ENCODE measurements around the gene TMEM107.

TMEM107 gene

DNA sequence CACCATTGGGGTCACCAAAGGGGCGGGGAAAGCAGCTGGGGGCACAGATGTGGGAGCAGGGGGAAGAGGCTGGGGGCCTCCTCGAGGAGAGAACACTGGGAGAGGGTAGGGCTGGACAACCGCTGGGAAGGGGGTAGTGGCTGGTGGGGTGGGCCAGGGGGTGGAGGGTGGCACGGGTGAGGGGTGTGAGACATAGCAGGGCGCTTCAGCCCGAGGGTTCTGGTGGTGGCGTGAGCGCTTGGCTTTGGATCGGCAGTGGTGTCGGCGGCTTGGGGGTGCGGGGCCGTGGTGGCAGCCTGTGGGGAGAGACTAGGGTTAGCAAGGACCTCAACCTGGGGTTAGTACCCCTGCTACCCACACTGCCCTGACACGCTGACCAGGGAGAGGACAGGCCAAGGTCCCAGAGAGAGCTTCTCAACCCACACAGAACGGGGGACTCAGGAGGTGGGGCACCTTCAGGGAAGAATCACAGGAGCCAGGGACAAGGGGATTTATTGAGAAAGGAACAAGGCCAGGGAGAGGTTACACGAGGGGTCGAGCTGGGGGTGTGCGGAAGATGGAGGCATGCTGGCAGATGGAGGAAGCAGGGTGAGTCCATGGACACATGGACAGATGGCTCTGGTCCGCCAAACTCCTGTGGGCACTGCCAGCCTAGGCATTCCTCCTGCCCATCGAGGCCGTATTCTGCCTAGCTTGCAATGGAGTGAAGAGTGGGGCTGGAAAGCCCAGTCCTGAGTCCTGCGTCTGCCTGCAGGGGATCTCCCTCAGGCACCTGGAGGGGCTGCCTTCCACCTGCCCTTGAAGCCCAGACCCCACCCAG lies 32.4 kb downstream of the TMEM107 start:
- Histone ChIP-seq H3K27me3 (ENCODE audit: insufficient read depth, low read length) (no peaks in the 10 kb centered on the region), H3K36me3 (ENCODE audit: insufficient read depth, low read depth, low read length) (peaks cover 72% of the 10 kb centered on the region), H3K4me3 (ENCODE audit: low read length) (no peak overlapping the region), H3K9me3 (ENCODE audit: insufficient read depth, low read depth, low read length) (no peaks in the 10 kb centered on the region), H3K27ac (ENCODE audit: low read length) (no peak overlapping the region), H3K9ac (ENCODE audit: low read depth, low read length) (no peak overlapping the region), H3K4me1 (ENCODE audit: insufficient read depth, low read length) (no peaks in the 10 kb centered on the region)

DNA sequence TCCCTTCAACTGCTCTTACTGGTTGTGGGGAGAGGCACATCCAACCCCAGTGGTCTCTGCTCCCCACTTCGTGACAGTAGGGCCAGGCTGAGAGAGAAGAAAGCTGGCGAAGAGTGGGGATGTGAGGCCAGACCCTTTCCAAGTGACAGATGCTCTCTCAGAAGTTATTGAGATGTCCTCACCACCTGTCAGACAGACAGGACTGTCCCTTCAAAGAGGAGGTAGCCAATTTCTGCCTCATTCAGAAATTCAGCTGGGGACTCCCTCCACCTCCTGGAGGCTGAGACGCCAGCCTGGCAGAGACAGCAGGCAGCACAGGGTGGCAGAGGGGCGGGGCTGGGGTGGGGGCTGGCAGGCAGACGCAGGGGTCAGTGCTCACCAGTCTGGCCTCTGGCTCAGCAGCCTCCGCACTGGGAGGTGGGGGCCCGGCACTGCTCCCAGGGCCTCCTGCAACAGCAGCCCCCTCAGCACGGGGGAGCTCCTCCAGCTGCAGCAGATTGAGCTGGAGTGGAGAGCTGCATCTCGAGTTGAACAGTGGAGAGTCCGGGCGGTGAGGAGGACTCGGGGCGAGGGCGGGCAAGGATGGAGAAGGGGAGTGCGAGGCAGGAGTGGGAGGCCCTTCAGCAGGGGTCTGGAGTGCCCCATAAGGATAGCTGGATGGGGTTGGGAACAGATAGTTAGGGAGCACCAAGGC lies 33.1 kb downstream of the TMEM107 start:
- no peak overlapping the region for H3K4me3 ChIP-seq (ENCODE audit: low read length)
- H3K9me3 ChIP-seq (ENCODE audit: insufficient read depth, low read depth, low read length) = no peaks in the 10 kb centered on the region
- no peaks in the 10 kb centered on the region for H3K4me1 ChIP-seq (ENCODE audit: insufficient read depth, low read length)
- H3K9ac ChIP-seq (ENCODE audit: low read depth, low read length) = no peak overlapping the region
- no peak overlapping the region for H3K27ac ChIP-seq (ENCODE audit: low read length)
- peaks cover 2% of the 10 kb centered on the region; the same call in 1 of the 2 replicates for H3K27me3 ChIP-seq (ENCODE audit: insufficient read depth, low read length)
- H3K36me3 ChIP-seq (ENCODE audit: insufficient read depth, low read depth, low read length) = peaks cover 65% of the 10 kb centered on the region

DNA sequence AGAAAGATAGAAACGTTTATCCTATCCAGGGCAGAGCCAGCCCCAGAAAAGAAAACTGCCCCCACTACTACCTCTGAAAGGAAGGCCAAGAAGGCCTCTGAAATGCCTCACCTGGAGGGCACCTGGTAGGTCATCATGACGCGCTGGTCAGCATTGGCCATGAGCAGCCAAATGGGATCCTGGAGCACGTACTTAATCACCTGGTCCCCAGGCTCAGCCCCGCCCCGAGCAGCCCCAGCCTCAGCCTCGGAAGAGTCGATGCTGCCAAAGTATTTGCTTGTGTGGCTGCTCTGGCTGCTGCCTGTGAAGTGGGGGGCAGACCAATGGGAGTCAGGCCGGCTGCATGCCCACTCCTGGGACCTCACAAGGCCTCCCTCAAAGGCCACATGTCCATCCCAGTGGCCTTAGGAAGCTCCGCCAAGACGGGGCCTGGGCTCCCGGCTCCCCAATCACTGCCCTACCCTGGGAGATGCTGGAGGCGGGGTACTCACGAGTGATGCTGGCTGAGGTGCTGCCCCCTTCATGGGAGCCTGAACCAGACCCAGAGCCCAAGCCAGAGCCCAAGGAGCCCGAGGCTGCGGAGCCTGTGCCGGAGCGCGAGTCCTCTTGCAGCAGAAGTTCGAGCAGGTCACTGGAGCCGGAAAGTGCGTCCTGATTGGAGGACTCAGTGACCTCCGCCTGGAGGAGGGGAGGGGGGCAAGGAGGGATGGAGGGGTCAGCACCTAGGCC lies 33.9 kb downstream of the TMEM107 start:
- Histone ChIP-seq H3K4me3 (ENCODE audit: low read length) (no peak overlapping the region), H3K27me3 (ENCODE audit: insufficient read depth, low read length) (peaks cover 9% of the 10 kb centered on the region), H3K36me3 (ENCODE audit: insufficient read depth, low read depth, low read length) (peaks cover 58% of the 10 kb centered on the region), H3K27ac (ENCODE audit: low read length) (no peak overlapping the region), H3K4me1 (ENCODE audit: insufficient read depth, low read length) (no peaks in the 10 kb centered on the region), H3K9me3 (ENCODE audit: insufficient read depth, low read depth, low read length) (no peaks in the 10 kb centered on the region), H3K9ac (ENCODE audit: low read depth, low read length) (no peak overlapping the region)

DNA sequence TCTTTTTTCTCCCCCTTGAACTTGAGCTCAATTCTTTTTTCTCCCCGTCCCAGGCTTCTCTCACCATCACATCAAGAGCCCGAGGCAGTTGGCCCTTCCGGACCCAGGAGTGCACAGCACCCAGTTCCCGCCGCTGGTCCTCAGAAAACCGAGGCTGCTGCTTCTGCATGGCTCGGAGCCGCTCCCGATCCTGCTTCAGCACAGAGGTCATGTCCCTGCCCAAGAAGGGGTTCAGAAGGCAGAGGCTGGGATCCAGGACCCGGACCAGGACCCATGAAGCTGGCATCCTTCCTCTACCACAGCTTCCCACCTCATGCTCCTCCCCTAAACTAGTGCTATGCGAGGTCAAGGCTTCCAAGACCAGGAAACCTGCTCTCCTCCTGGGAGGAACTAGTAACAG lies 34.4 kb downstream of the TMEM107 start:
- H3K4me1 ChIP-seq (ENCODE audit: insufficient read depth, low read length) = no peaks in the 10 kb centered on the region
- peaks cover 52% of the 10 kb centered on the region for H3K36me3 ChIP-seq (ENCODE audit: insufficient read depth, low read depth, low read length)
- no peak overlapping the region for H3K4me3 ChIP-seq (ENCODE audit: low read length)
- no peak overlapping the region for H3K9ac ChIP-seq (ENCODE audit: low read depth, low read length)
- H3K9me3 ChIP-seq (ENCODE audit: insufficient read depth, low read depth, low read length) = no peaks in the 10 kb centered on the region
- H3K27ac ChIP-seq (ENCODE audit: low read length) = no peak overlapping the region
- peaks cover 15% of the 10 kb centered on the region for H3K27me3 ChIP-seq (ENCODE audit: insufficient read depth, low read length)

DNA sequence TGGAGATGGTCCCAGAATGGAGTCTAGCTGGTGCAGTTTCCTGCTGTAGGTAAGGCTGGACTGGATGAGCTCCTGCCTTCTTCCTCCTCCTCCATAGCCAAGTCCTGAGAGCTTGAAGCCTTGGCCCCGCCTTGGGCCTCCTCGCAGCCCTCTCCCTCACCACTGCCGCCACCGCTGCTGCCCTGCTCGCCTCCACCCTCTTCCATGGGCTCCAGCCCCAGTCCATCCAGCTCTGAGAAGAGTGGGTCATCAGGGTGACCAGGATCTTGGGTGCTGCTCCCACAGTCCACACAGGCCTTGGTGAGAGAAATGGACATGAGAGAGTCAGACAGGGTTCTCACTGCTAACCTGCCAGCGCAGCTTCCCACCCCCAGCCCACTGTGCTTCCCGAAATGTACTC lies 35.1 kb downstream of the TMEM107 start:
- H3K9ac ChIP-seq (ENCODE audit: low read depth, low read length) = no peak overlapping the region
- no peak overlapping the region for H3K4me3 ChIP-seq (ENCODE audit: low read length)
- peaks cover 20% of the 10 kb centered on the region for H3K27me3 ChIP-seq (ENCODE audit: insufficient read depth, low read length)
- H3K9me3 ChIP-seq (ENCODE audit: insufficient read depth, low read depth, low read length) = no peaks in the 10 kb centered on the region
- no peak overlapping the region for H3K27ac ChIP-seq (ENCODE audit: low read length)
- peaks cover 45% of the 10 kb centered on the region for H3K36me3 ChIP-seq (ENCODE audit: insufficient read depth, low read depth, low read length)
- H3K4me1 ChIP-seq (ENCODE audit: insufficient read depth, low read length) = no peaks in the 10 kb centered on the region

DNA sequence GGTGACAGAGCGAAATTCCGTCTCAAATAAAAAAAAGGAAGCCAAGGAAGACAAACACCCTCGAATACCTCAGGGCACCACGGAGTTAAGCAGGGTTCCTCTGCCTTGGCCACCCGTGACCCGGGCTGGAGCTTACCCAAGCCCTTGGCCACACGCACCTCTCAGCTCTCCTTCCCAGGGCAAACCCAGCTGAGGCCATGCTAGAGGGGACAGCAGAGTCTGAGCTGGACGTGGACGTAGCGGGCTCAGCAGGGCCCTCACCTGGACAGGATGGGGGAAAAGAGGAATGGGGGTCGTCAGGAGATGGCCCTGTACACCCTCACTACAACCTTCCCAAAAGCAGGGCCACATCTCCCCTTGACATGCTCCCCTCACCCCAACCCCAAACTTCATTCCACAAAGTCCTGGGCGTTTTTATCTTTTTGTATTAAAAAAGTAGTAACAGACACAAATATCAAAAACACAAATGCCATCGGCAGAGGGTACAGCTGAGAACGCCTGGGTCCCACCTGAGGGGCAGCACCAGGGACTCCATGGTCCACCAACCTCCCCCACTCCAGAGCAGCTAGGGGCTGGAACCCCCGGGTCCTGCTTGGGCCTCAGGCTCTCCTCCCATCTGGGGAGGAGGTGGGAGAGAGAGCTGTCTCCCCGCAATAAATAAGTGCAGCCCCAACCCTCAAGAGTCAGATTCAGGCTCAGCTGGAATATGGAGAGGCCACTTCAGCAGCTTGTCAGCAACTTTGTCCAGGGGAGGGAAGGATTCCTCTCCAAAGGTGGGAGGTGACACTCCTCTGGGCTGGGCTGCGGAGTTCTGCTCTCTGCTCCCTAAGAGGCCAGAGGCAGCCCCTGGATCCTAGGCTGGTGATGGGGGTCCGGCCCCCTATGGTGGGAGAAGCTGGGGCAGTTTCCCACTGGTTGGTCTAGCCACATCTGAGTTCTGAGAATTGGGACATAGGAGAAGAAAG lies 35.8 kb downstream of the TMEM107 start:
- peaks cover 20% of the 10 kb centered on the region for H3K27me3 ChIP-seq (ENCODE audit: insufficient read depth, low read length)
- no peak overlapping the region for H3K4me3 ChIP-seq (ENCODE audit: low read length)
- peaks cover 38% of the 10 kb centered on the region; the same call in 1 of the 2 replicates for H3K36me3 ChIP-seq (ENCODE audit: insufficient read depth, low read depth, low read length)
- H3K9me3 ChIP-seq (ENCODE audit: insufficient read depth, low read depth, low read length) = no peaks in the 10 kb centered on the region
- H3K27ac ChIP-seq (ENCODE audit: low read length) = no peak overlapping the region
- H3K4me1 ChIP-seq (ENCODE audit: insufficient read depth, low read length) = no peaks in the 10 kb centered on the region
- no peak overlapping the region for H3K9ac ChIP-seq (ENCODE audit: low read depth, low read length)

DNA sequence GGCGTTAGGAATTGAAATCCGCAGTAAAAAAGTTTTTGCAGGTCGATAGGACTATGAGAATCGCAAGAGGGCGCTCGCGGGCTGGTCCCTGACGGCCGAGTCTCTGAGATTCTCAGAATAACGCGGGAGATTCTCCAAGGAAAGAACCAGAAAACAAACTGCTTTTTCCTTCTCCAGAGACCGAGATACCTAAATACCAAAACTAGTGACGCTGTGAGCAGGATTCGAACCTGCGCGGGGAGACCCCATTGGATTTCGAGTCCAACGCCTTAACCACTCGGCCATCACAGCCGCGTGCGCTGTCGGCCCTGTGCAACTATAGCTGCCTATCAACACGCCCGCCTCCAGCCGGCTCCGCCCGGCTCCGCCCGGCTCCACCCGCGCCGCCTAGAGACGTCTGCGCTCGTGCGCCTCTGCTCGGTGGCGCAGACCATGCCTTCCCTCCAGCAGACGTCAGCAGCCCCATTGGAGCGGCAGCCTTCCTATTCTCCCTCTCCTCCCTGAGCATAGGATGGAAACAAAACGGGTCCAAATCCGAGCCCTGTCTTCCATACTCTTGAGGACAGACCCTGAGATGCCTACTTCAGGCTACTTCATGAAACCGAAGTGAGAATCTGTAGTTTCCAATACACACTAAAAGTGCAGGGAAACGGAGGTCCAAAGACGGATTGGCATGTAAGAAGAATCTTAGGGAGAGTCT lies 37.4 kb downstream of the TMEM107 start:
- Histone ChIP-seq H3K4me3 (ENCODE audit: low read length) (peak overlapping the region; percentile 87), H3K9me3 (ENCODE audit: insufficient read depth, low read depth, low read length) (no peaks in the 10 kb centered on the region), H3K27ac (ENCODE audit: low read length) (peak overlapping the region; percentile 9), H3K27me3 (ENCODE audit: insufficient read depth, low read length) (peaks cover 20% of the 10 kb centered on the region), H3K9ac (ENCODE audit: low read depth, low read length) (peak overlapping the region; percentile 75; the same call in 1 of the 2 replicates), H3K4me1 (ENCODE audit: insufficient read depth, low read length) (no peaks in the 10 kb centered on the region; the same call in 1 of the 2 replicates), H3K36me3 (ENCODE audit: insufficient read depth, low read depth, low read length) (peaks cover 25% of the 10 kb centered on the region; the same call in 1 of the 2 replicates)

DNA sequence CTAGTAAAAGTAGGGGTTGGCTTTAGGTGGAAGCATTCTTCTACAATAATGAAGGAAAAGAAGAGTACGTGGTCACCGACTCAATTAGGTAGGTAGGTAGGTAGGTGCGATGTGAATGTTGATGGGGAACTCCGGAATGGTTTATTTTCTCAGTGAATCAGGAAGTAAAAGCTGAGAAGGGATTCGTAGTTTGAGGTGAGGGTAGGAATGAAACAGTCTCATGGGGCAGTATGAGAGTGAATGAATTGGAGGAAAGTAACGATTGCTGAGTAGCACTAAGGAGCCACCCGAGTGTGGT lies 37.9 kb downstream of the TMEM107 start:
- H3K4me3 ChIP-seq (ENCODE audit: low read length) = peak overlapping the region; percentile 87
- peak overlapping the region; percentile 73; the same call in 1 of the 2 replicates for H3K9ac ChIP-seq (ENCODE audit: low read depth, low read length)
- no peaks in the 10 kb centered on the region; the same call in 1 of the 2 replicates for H3K4me1 ChIP-seq (ENCODE audit: insufficient read depth, low read length)
- H3K27ac ChIP-seq (ENCODE audit: low read length) = no peak overlapping the region
- H3K36me3 ChIP-seq (ENCODE audit: insufficient read depth, low read depth, low read length) = peaks cover 24% of the 10 kb centered on the region; the same call in 1 of the 2 replicates
- H3K27me3 ChIP-seq (ENCODE audit: insufficient read depth, low read length) = peaks cover 20% of the 10 kb centered on the region
- H3K9me3 ChIP-seq (ENCODE audit: insufficient read depth, low read depth, low read length) = no peaks in the 10 kb centered on the region

DNA sequence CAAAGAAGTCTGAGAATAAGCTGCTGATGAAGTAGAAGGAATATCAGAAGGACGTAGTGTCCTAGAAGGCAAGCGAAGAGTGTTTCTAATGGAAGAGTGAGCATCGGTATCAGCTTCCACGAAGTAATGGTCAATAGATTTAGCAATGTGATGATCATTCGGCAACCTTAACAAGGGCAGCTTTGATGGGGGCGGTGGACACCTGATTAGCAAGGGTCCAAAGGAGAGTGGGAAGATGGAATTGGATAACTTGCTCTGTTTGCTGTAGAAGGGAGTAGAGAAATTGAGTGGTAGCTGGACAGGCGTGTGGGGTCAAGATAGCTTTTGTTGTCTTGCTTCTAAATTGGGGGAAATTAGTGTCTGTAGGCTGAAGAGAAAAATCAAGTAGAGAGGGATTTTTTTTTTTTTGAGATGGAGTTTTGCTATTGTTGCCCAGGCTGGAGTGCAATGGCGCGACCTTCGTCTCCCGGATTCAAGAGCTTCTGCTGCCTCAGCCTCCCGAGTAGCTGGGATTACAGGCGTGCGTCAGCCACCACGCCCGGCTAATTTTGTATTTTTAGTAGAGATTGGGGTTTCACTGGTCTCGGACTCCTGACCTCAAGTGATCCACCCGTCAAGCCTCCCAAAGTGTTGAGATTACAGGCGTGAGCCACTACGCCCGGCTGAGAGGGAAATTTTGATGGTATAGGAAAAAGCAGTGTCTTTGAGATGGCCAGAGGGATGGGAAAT lies 38.4 kb downstream of the TMEM107 start:
- no peaks in the 10 kb centered on the region for H3K9me3 ChIP-seq (ENCODE audit: insufficient read depth, low read depth, low read length)
- H3K27ac ChIP-seq (ENCODE audit: low read length) = no peak overlapping the region
- H3K4me1 ChIP-seq (ENCODE audit: insufficient read depth, low read length) = no peaks in the 10 kb centered on the region; the same call in 1 of the 2 replicates
- peak overlapping the region; percentile 87 for H3K4me3 ChIP-seq (ENCODE audit: low read length)
- H3K27me3 ChIP-seq (ENCODE audit: insufficient read depth, low read length) = peaks cover 20% of the 10 kb centered on the region
- peak overlapping the region; percentile 73; the same call in 1 of the 2 replicates for H3K9ac ChIP-seq (ENCODE audit: low read depth, low read length)
- peaks cover 24% of the 10 kb centered on the region; the same call in 1 of the 2 replicates for H3K36me3 ChIP-seq (ENCODE audit: insufficient read depth, low read depth, low read length)

DNA sequence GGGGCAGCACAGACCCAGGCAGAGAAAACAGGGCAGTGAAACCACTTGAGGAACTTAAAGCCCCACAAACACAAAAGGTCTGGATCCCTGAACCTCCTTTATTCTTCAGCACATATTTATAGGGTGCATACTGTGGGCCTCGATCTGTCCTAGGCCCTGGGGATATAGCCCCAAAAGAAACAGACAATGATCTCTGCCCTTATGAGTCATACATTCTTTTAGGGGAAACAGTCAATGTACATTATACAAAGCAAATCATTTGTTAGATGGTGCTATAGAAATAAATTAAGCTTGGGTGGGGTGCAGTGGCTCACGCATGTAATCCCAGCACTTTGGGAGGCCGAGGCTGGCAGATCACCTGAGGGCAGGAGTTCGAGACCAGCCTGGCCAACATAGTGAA lies 42.2 kb downstream of the TMEM107 start:
- H3K27ac ChIP-seq (ENCODE audit: low read length) = no peak overlapping the region
- no peaks in the 10 kb centered on the region; the same call in 1 of the 2 replicates for H3K4me1 ChIP-seq (ENCODE audit: insufficient read depth, low read length)
- H3K27me3 ChIP-seq (ENCODE audit: insufficient read depth, low read length) = peaks cover 35% of the 10 kb centered on the region
- H3K4me3 ChIP-seq (ENCODE audit: low read length) = no peak overlapping the region
- H3K9me3 ChIP-seq (ENCODE audit: insufficient read depth, low read depth, low read length) = no peaks in the 10 kb centered on the region
- H3K36me3 ChIP-seq (ENCODE audit: insufficient read depth, low read depth, low read length) = no peaks in the 10 kb centered on the region
- peak overlapping the region; percentile 51; the same call in 1 of the 2 replicates for H3K9ac ChIP-seq (ENCODE audit: low read depth, low read length)

Data from iPS-20b (cell line).